Nephron (organoid): ENCODE data around the gene KCNAB1.
"Not testable (repeated sequence)": the region's sequence is repeated elsewhere in the genome, so short reads cannot be mapped to it uniquely, and the experiment has no call there.

ENCODE experiments used
- H3K27ac Mint-ChIP-seq, 3 experiments: 2 replicates each; pipeline ENCODE4 v1.8.0; 2020; ENCODE audit warnings: mixed read lengths in 3 of 3, mild to moderate bottlenecking in 2 of 3, moderate library complexity in 1 of 3
- H3K27me3 Mint-ChIP-seq: 2 replicates; pipeline ENCODE4 v1.8.0; 2021; ENCODE audit warnings: low read depth, mild to moderate bottlenecking, moderate library complexity, mixed read lengths
- H3K36me3 Mint-ChIP-seq: 2 replicates; pipeline ENCODE4 v1.8.0; 2020; ENCODE audit warnings: low read depth, mixed read lengths
- H3K4me1 Mint-ChIP-seq: 2 replicates; pipeline ENCODE4 v1.8.0; 2020; ENCODE audit warnings: mixed read lengths
- H3K4me3 Mint-ChIP-seq, 3 experiments: 2 replicates each; pipeline ENCODE4 v1.8.0; 2020; ENCODE audit warnings: mild to moderate bottlenecking in 3 of 3, mixed read lengths in 3 of 3, moderate library complexity in 2 of 3
- H3K9me3 Mint-ChIP-seq: 2 replicates; pipeline ENCODE4 v1.8.0; 2020; ENCODE audit warnings: mixed read lengths
- CTCF ChIP-seq, 3 experiments: fragments of 200-600 bp; sonication (generic); IDR thresholded peaks; one replicate each; pipeline ENCODE4 v1.5.0; 2021; ENCODE audit warnings: antibody characterized with exemption in 3 of 3; ENCODE audit not compliant: unreplicated experiment in 3 of 3

Gene KCNAB1

DNA sequence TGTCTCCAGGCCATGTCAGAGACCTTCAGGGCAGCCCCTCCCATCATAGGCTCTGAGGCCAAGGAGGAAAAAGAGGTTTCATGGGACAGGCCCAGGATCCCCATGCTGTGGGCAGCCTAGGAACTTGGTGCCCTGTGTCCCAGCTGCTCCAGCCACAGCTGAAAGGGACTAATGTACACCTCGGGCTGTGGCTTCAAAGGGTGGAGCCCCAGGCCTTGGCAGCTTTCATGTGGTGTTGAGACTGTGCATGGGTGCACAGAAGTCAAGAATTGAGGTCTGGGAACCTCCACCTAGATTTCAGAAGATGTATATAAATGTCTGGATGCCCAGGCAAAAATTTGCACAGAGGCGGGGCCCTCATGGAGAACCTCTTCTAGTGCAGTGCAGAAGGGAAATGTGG is 441.2 kb downstream of the KCNAB1 start:
- TF ChIP-seq CTCF (IDR thresholded peaks at IDR 0.05; ENCODE audit: unreplicated experiment in 3 of 3), result no peak
- no peaks in the 10 kb centered on the region for H3K36me3 Mint-ChIP-seq
- H3K4me3 Mint-ChIP-seq, result no peak overlapping the region
- no peaks in the 10 kb centered on the region for H3K9me3 Mint-ChIP-seq
- H3K27me3 Mint-ChIP-seq, result no peaks in the 10 kb centered on the region
- peaks cover 33% of the 10 kb centered on the region for H3K4me1 Mint-ChIP-seq
- peak overlapping the region in 1 of 3 experiments; percentile 85 for H3K27ac Mint-ChIP-seq

DNA sequence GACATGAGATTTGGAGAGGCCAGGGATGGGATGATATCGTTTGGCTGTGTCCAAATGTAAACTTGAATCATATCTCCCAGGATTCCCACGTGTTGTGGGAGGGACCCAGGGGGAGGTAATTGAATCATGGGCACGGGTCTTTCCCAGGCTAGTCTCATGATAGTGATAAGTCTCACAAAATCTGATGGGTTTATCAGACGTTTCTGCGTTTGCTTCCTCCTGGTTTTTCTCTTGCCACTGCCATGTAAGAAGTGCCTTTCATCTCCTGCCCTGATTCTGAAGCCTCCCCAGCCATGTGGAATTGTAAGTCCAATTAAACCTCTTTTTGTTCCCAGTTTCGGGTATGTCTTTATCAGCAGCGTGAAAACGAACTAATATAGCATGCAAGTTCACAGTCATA is 442.1 kb downstream of the KCNAB1 start:
- not testable (repeated sequence) for H3K9me3 Mint-ChIP-seq, H3K27ac Mint-ChIP-seq, H3K4me3 Mint-ChIP-seq, H3K27me3 Mint-ChIP-seq, H3K36me3 Mint-ChIP-seq
- H3K4me1 Mint-ChIP-seq, result peaks cover 33% of the 10 kb centered on the region

GRCh38 chr3:156563900-156564682 is 443.7 kb downstream of the KCNAB1 start:
- Mint-ChIP-seq H3K4me3 (no peak overlapping the region), H3K27me3 (no peaks in the 10 kb centered on the region), H3K36me3 (no peaks in the 10 kb centered on the region), H3K4me1 (peaks cover 22% of the 10 kb centered on the region), H3K9me3 (peaks cover 5% of the 10 kb centered on the region), H3K27ac (peak overlapping the region in 1 of 3 experiments; percentile 30)
- TF ChIP-seq CTCF (IDR thresholded peaks at IDR 0.05; ENCODE audit: unreplicated experiment in 3 of 3), result no peak

DNA sequence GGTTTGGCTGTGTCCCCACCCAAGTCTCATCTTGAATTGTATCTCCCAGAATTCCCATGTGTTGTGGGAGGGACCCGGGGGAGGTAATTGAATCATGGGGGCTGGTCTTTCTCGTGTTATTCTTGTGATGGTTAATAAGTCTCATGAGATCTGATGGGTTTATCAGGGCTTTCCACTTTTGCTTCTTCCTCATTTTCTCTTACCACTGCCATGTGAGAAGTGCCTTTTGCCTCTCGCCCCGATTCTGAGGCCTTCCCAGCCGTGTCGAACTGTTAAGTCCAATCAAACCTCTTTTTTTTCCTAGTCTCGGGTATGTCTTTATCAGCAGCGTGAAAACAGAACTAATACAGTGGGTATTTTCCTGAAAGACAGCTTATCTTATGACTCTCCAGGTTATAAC is 448.6 kb downstream of the KCNAB1 start:
- H3K27me3 Mint-ChIP-seq, H3K9me3 Mint-ChIP-seq, H3K4me3 Mint-ChIP-seq, H3K4me1 Mint-ChIP-seq, H3K36me3 Mint-ChIP-seq, H3K27ac Mint-ChIP-seq: not testable (repeated sequence)

GRCh38 chr3:156569881-156570280 is 449.5 kb downstream of the KCNAB1 start:
- H3K27ac Mint-ChIP-seq, H3K4me3 Mint-ChIP-seq, H3K9me3 Mint-ChIP-seq, H3K27me3 Mint-ChIP-seq, H3K4me1 Mint-ChIP-seq, H3K36me3 Mint-ChIP-seq: not testable (repeated sequence)

- Mint-ChIP-seq H3K4me1 (no peaks in the 10 kb centered on the region), H3K27ac (no peak overlapping the region), H3K27me3 (no peaks in the 10 kb centered on the region), H3K9me3 (no peaks in the 10 kb centered on the region), H3K4me3 (no peak overlapping the region), H3K36me3 (no peaks in the 10 kb centered on the region)
- no peak for TF ChIP-seq CTCF (IDR thresholded peaks at IDR 0.05; ENCODE audit: unreplicated experiment in 3 of 3)
Observed at GRCh38 chr3:156575641-156576040, 455.3 kb downstream of the KCNAB1 start.

- no peaks in the 10 kb centered on the region for H3K4me1 Mint-ChIP-seq
Observed at GRCh38 chr3:156576051-156576450, 455.7 kb downstream of the KCNAB1 start.

More at GRCh38 chr3:156576051-156576450, 455.7 kb downstream of the KCNAB1 start:
- H3K27ac Mint-ChIP-seq, result no peak overlapping the region
- no peaks in the 10 kb centered on the region for H3K9me3 Mint-ChIP-seq
- no peak for TF ChIP-seq CTCF (IDR thresholded peaks at IDR 0.05; ENCODE audit: unreplicated experiment in 3 of 3)
- no peaks in the 10 kb centered on the region for H3K27me3 Mint-ChIP-seq
- H3K4me3 Mint-ChIP-seq, result no peak overlapping the region
- no peaks in the 10 kb centered on the region for H3K36me3 Mint-ChIP-seq
